NB4 (cell line): ENCODE data around the gene SNRNP70.

ENCODE experiments used
- MAX ChIP-seq: IDR thresholded peaks from 2 replicates; pipeline ENCODE4 v1.6.1; 2011; ENCODE audit warnings: low read depth, low read length
- POLR2A ChIP-seq: IDR thresholded peaks from 2 replicates; pipeline ENCODE4 v1.6.1; 2011; ENCODE audit warnings: mild to moderate bottlenecking; ENCODE audit not compliant: insufficient read length; ENCODE audit errors: extremely low read depth

DNA sequence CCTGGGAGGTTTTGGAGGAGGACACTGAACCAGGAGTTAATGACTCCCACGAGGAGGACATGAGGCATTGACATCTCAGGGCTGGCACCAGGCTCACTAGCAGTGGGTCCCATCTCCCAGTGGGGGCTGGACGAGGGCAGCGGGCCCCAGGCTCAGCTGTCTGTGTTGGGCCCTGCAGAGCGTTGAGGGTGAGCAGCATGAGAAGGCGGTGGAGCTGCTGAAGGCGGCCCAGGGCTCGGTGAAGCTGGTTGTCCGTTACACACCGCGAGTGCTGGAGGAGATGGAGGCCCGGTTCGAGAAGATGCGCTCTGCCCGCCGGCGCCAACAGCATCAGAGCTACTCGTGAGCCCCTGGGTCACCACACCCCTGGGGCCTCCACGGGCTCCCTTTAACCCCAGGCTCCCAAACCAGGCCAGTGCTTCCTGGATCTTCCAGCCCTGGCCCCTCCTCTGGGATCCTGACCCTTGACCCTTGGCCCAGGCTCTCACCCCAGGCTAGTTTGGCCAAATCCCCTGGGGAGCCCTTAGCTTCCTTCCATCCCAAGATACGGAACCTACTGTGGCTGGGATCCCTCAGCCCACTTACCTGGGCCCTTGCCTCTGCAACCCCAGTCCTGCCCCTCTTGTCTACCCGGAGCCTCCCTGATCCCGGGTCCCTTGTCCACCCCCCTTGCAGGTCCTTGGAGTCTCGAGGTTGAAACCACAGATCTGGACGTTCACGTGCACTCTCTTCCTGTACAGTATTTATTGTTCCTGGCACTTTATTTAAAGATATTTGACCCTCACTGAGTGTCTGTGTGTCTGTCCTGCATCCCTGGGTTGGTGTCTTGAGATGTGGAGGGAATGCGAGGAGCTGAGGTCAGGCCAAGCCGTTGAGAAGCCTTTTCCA is 32.7 kb downstream of the SNRNP70 start:
- no peak for TF ChIP-seq POLR2A
- no peak for TF ChIP-seq MAX
